GM18858 (cell line): ENCODE measurements around the gene ZNF813.

Experiments used
- ATAC-seq: cut with Tn5 transposase; IDR thresholded peaks from one replicate; pipeline ENCODE4 v1.9.1; 2021; ENCODE audit not compliant: unreplicated experiment

The ZNF813 gene

GRCh38 chr19:53519446-53519845, 51.9 kb downstream of the ZNF813 start:
- no peak for ATAC-seq

GRCh38 chr19:53520163-53520546, 52.6 kb downstream of the ZNF813 start:
- ATAC-seq, result no peak

- ATAC-seq, result peak; percentile 88
These were observed 53.2 kb downstream of the ZNF813 start for GRCh38 chr19:53520547-53521372.

- ATAC-seq, result no peak
These were observed 54.1 kb downstream of the ZNF813 start for GRCh38 chr19:53521373-53522202.

GRCh38 chr19:53525922-53526321, 58.4 kb downstream of the ZNF813 start:
- no peak for ATAC-seq

GRCh38 chr19:53530622-53531021, 63.1 kb downstream of the ZNF813 start:
- ATAC-seq, result no peak

GRCh38 chr19:53531457-53531856, 63.9 kb downstream of the ZNF813 start:
- ATAC-seq, result no peak

- no peak for ATAC-seq
These were observed 64.8 kb downstream of the ZNF813 start for GRCh38 chr19:53532362-53532761.

GRCh38 chr19:53536225-53536548, 68.7 kb downstream of the ZNF813 start:
- ATAC-seq, result no peak

GRCh38 chr19:53537121-53537520, 69.6 kb downstream of the ZNF813 start:
- ATAC-seq, result no peak

GRCh38 chr19:53537521-53538377, 70.2 kb downstream of the ZNF813 start, which contains the start of gene ZNF331:
ZNF331 (plus strand) TSS chr19:53538145; CDS start chr19:53569377, 31,232 bp downstream.
- ATAC-seq, result no peak

- ATAC-seq, result no peak
These were observed 71.0 kb downstream of the ZNF813 start for GRCh38 chr19:53538378-53539109.

GRCh38 chr19:53540091-53540490, 72.6 kb downstream of the ZNF813 start:
- no peak for ATAC-seq

- ATAC-seq, result no peak
These were observed 74.4 kb downstream of the ZNF813 start for GRCh38 chr19:53541971-53542370.

GRCh38 chr19:53545271-53546065, 77.9 kb downstream of the ZNF813 start:
- no peak for ATAC-seq
